Mesothelial cell of epicardium (in vitro differentiated cells): Measurements from ENCODE around the gene CTNS. TPM values are rescaled to one million over a fixed set of nuclear protein-coding genes. Genes with fewer than 3 reads are reported as not detected.
A peak's percentile ranks its signal among the peaks of the same experiment; 100 is the strongest.

Source experiments
- DNase-seq, 2 experiments: peaks; one replicate each; pipeline ENCODE4 v3.0.0; 2021; ENCODE audit warnings: low spot score in 2 of 2; ENCODE audit not compliant: unreplicated experiment in 2 of 2
- H3K27ac Mint-ChIP-seq: 2 replicates; pipeline ENCODE4 v1.8.0; 2021; ENCODE audit warnings: mixed read lengths
- H3K27me3 Mint-ChIP-seq: 2 replicates; pipeline ENCODE4 v1.8.0; 2021; ENCODE audit warnings: low read depth, mixed read lengths
- H3K36me3 Mint-ChIP-seq: 2 replicates; pipeline ENCODE4 v1.8.0; 2021; ENCODE audit warnings: mixed read lengths
- H3K4me1 Mint-ChIP-seq: 2 replicates; pipeline ENCODE4 v1.8.0; 2021; ENCODE audit warnings: mixed read lengths
- H3K4me3 Mint-ChIP-seq: 2 replicates; pipeline ENCODE4 v1.8.0; 2021; ENCODE audit warnings: mild to moderate bottlenecking, moderate library complexity, mixed read lengths
- H3K9me3 Mint-ChIP-seq: 2 replicates; pipeline ENCODE4 v1.8.0; 2021; ENCODE audit warnings: mixed read lengths
- CTCF ChIP-seq: fragments of 200-600 bp; sonication (generic); IDR thresholded peaks from one replicate; pipeline ENCODE4 v1.5.0; 2021; ENCODE audit warnings: antibody characterized with exemption; ENCODE audit not compliant: unreplicated experiment
- total RNA-seq: library from RNA; stranded (reverse); gene quantifications from 3 replicates; pipeline ENCODE4 v1.2.1, GENCODE V29; 2021

The CTNS gene
- total RNA-seq, 1 donor from 2014 or later: 13.4 TPM

GRCh38 chr17:3636908-3637373 is 381 bp downstream of the CTNS start:
- Mint-ChIP-seq H3K36me3 (peaks cover 6% of the 10 kb centered on the region), H3K9me3 (no peaks in the 10 kb centered on the region), H3K4me3 (peak overlapping the region; percentile 99), H3K4me1 (peaks cover 17% of the 10 kb centered on the region), H3K27ac (peak overlapping the region; percentile 57), H3K27me3 (no peaks in the 10 kb centered on the region)
- no peak for TF ChIP-seq CTCF
- DNase-seq: no peak

- no peak overlapping the region for H3K4me3 Mint-ChIP-seq
- no peak for DNase-seq
- H3K36me3 Mint-ChIP-seq: no peaks in the 10 kb centered on the region
- no peak for TF ChIP-seq CTCF
- no peaks in the 10 kb centered on the region for H3K27me3 Mint-ChIP-seq
- no peaks in the 10 kb centered on the region for H3K9me3 Mint-ChIP-seq
- H3K27ac Mint-ChIP-seq: no peak overlapping the region
- H3K4me1 Mint-ChIP-seq: peaks cover 11% of the 10 kb centered on the region
Observed at GRCh38 chr17:3639981-3640596, 3.5 kb downstream of the CTNS start.

DNA sequence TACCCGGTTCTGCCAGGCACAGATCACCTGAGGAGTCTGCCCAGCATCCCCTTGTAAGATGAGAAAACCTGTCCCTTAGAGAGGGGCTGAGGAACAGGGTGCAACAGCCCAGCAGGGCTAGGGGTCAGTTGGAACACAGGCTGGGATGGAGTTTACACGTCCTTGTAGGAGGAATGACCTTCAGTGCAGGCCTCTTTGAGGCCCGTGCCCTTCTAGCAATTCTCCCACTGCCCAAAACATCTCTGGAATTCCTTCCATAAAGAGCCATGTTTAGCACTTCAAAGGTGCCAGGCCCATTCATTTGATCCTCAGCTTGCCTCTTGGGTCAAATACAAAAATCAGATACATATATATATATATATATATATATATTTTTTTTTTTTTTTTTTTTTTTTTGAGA is 4.5 kb downstream of the CTNS start:
- DNase-seq: no peak
- no peak for TF ChIP-seq CTCF
- H3K27ac Mint-ChIP-seq: no peak overlapping the region
- H3K4me1 Mint-ChIP-seq: peaks cover 8% of the 10 kb centered on the region
- H3K9me3 Mint-ChIP-seq: no peaks in the 10 kb centered on the region
- no peaks in the 10 kb centered on the region for H3K36me3 Mint-ChIP-seq
- H3K27me3 Mint-ChIP-seq: no peaks in the 10 kb centered on the region
- H3K4me3 Mint-ChIP-seq: no peak overlapping the region

DNA sequence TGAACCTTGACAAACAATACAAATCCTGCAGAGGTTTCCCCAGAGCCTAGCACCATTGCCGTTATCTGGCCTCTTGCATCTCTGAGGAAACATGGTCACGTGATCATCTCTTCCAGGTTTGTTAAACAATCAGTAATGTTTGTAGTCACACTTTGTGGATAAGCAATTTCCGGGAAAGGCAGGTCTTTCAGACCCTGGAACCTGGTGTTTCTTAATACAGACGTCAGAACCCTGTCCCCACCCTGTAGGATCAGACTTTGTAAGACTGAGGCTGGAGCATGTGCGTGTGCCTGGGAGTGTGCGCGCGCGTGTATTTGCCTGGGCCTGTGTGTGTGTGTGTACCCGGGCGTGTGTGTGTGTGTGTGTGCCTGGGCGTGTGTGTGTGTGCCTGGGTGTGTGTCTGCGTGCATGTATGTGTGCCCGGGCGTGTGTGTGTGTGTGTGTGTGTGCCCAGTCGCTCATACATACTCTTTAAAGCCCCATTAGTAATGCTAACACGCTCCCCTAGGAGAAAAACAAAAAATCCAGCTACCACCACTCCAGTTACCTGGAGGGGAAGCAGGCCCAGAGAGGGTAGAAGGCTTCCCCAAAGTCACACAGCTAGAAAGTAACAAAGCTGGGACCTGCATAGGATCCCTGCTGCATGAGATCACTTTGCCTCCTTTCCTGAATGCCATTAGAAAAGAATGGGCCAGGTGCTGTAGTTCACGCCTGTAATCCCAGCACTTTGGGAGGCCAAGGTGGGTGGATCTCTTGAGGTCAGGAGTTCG is 5.3 kb downstream of the CTNS start:
- Mint-ChIP-seq H3K4me1 (peaks cover 8% of the 10 kb centered on the region), H3K27me3 (no peaks in the 10 kb centered on the region), H3K27ac (no peak overlapping the region), H3K4me3 (no peak overlapping the region), H3K36me3 (no peaks in the 10 kb centered on the region), H3K9me3 (no peaks in the 10 kb centered on the region)
- no peak for DNase-seq
- no peak for TF ChIP-seq CTCF

- Mint-ChIP-seq H3K27ac (no peak overlapping the region), H3K4me3 (no peak overlapping the region), H3K27me3 (no peaks in the 10 kb centered on the region), H3K9me3 (no peaks in the 10 kb centered on the region), H3K4me1 (no peaks in the 10 kb centered on the region), H3K36me3 (peaks cover 2% of the 10 kb centered on the region)
- DNase-seq: no peak
- no peak for TF ChIP-seq CTCF
Observed at GRCh38 chr17:3643889-3644349, 7.4 kb downstream of the CTNS start.
